DND-41 (cell line): Measurements from ENCODE around the gene MSRB3.

ENCODE experiments used
- CTCF ChIP-seq: IDR thresholded peaks from 2 replicates; pipeline ENCODE4 v1.5.1; 2012; ENCODE audit warnings: borderline replicate concordance, low read length, moderate library complexity, mild to moderate bottlenecking; ENCODE audit not compliant: poor library complexity, severe bottlenecking; ENCODE audit errors: extremely low read depth
- EZH2 ChIP-seq: IDR thresholded peaks from 3 replicates; pipeline ENCODE4 v1.6.1; 2012; ENCODE audit warnings: borderline replicate concordance, low read depth, mild to moderate bottlenecking, moderate library complexity, low read length, inconsistent platforms; ENCODE audit not compliant: severe bottlenecking

GRCh38 chr12:65335021-65335714, 56.7 kb downstream of the MSRB3 start:
- TF ChIP-seq CTCF (no peak), EZH2 (no peak)
